HG03575 (cell line): ENCODE measurements around the gene G6PD.
A peak's percentile ranks its signal among the peaks of the same experiment; 100 is the strongest.
"Not testable (repeated sequence)": the region's sequence is repeated elsewhere in the genome, so short reads cannot be mapped to it uniquely, and the experiment has no call there.

ENCODE experiments used
- ATAC-seq: cut with Tn5 transposase; IDR thresholded peaks from one replicate; pipeline ENCODE4 v1.9.1; 2021; ENCODE audit not compliant: unreplicated experiment, insufficient number of reproducible peaks, low FRiP score; ENCODE audit errors: extremely low read depth

Gene G6PD

GRCh38 chrX:154547245-154548027, 790 bp upstream of the G6PD start, which contains the start of gene IKBKG:
Gene IKBKG, plus strand, starts transcription at chrX:154547620. Its CDS starts 4,383 bp downstream, at chrX:154552003.
- peak; percentile 48 for ATAC-seq

GRCh38 chrX:154545673-154546274, 872 bp downstream of the G6PD start:
- no peak for ATAC-seq

DNA sequence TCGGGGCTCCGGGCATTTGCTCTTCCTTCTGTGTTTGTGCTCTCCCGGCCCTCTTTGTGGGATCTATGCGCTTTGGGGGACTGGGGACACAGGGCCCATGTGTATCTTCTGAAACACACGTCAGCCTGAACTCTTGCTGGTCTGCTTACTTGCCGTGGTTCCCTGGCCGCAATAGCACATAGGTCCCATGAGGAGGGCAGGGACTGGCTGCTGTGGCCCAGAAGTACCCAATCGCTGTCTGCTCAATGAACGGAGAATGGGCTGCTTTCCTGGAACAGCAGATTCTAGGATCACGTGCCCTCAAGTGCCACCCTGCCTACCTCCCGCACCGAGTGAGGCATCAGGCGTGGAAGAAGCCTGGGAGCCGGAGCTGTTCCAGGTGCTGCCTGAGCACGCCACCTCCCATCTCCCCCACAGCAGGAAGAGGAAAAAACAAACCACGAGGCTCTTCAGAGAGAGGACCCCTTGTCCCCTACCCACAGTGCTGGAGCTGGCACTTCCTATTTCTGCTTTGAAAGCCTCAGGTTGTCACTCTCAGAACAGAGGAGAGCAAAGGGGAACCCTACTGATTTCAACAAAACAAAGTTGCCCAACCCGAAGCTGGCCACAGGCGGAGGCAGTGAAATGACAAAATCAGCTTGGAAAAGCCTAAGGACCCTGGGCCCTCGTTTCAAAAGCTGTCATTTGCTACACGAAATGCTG, 3.8 kb downstream of the G6PD start:
- ATAC-seq = no peak

- ATAC-seq = no peak
Observed at GRCh38 chrX:154541896-154542722, 4.5 kb downstream of the G6PD start.

- ATAC-seq = no peak
Observed at GRCh38 chrX:154541589-154541895, 5.1 kb downstream of the G6PD start.

DNA sequence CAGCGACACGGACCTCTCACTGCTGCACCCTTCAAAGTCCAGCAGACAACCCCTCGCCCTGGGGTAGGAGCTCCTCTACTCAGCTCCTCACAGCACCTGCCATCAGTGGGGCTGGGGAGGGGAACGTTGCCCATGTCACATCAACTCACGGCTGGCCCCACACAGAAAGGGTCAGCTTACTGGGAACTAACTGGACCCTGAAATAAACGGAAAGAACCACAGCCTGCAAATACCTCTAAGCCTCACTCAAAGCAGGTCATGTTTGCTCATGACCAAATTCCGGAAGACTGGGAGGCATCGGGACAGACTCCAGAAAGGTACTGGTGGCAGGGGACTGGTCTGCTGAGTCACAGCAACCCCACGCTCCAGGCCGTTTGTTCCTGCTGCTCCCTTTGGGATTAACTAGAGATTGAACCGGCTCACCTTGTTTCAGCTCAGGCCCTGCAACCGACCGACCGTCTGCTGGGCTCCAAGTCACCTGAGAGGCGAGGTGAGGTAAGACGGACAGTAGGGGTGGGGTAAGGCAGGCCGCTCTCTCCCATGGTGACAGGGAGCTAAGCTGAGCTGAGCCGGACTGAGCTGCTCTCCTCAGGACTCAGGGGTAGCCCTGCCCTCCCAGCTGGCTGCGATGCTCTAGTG, 5.6 kb downstream of the G6PD start:
- ATAC-seq = no peak

GRCh38 chrX:154540365-154540764, 6.3 kb downstream of the G6PD start:
- not testable (repeated sequence) for ATAC-seq

- ATAC-seq = no peak
Observed at GRCh38 chrX:154539077-154539476, 7.6 kb downstream of the G6PD start.

- ATAC-seq = no peak
Observed at GRCh38 chrX:154535892-154536291, 10.8 kb downstream of the G6PD start.

DNA sequence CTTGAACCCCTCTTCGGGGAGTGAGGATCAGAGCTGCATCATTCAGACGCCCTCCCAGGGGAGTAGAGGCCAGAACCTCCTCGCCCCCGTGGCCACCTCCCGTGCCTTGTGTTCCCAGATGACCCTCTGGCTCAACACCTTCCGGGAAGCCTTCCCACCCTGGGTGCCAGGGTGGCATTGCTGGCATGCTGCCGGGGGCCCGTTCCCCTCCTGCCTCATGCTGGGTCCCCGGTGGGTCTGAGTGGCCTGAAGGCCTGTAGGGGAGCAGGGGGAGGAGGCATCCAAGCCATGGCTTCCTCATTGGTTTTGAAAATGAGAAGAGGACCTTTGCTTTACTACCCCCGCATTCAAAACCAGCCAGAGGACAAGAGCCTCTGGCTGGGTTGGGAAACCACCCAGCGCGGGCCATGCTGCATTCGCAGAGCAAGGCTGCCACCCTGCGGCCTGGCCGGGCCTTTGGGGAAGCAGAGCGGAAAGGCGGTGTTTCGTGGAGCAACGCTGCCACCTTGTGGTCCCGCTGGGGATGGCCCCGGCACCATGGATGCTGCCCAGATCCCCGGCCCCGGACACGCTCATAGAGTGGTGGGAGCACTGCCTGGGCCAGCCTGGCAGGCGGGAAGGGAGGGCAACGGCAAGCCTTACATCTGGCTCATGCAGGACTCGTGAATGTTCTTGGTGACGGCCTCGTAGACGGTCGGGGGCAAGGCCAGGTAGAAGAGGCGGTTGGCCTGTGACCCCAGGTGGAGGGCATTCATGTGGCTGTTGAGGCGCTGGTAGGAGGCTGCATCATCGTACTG, 11.9 kb downstream of the G6PD start:
- ATAC-seq = peak; percentile 83

DNA sequence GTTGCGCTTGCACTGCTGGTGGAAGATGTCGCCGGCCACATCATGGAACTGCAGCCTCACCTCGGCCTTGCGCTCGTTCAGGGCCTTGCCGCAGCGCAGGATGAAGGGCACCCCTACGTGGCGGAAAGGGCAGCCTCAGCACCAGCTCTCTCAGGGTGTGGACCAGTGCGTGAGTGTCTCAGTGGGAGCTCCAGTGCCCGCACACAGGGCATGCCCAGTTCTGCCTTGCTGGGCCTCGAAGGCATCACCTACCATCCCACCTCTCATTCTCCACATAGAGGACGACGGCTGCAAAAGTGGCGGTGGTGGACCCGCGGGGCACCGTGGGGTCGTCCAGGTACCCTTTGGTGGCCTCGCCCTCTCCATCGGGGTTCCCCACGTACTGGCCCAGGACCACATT, 14.0 kb downstream of the G6PD start:
- ATAC-seq = no peak

DNA sequence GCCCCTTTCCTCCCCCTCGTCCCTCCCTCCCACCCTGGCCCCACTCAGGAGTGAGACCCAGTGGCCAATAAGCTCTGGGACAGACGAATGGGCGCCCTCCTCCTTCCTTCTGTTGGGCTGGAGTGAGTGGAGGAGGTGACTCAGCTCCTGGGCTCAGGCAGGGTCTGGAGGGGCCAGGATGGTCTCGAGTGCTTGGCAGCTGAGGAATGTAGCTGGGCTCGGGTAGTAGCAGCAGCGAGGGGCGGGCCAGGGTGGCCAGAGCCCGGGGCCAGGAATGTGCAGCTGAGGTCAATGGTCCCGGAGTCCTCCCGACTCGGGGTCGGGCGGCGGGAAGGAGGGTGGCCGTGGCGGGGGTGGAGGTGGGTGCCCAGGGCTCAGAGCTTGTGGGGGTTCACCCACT, 15.0 kb downstream of the G6PD start:
- ATAC-seq = no peak

DNA sequence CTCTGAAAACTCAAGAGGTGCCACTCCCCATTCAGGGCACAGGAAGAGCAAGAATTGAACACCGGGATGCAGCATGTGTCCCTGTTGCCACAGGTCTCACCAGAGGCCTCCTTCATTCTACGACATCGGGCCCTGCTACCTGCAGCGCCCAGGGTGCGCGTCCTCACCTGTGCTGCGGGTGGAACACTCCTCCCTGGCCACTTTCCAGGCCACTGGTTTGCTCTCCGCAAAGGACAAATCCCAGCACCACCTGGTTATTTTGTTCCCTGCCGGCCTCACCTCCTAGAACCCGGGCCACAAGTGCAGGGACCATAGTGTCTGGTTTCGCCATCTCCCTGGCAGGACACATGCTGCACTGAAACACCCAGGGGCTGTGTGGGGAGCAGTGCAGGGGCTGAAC, 16.4 kb downstream of the G6PD start:
- no peak for ATAC-seq

GRCh38 chrX:154529206-154529612, 17.4 kb downstream of the G6PD start:
- ATAC-seq = no peak

DNA sequence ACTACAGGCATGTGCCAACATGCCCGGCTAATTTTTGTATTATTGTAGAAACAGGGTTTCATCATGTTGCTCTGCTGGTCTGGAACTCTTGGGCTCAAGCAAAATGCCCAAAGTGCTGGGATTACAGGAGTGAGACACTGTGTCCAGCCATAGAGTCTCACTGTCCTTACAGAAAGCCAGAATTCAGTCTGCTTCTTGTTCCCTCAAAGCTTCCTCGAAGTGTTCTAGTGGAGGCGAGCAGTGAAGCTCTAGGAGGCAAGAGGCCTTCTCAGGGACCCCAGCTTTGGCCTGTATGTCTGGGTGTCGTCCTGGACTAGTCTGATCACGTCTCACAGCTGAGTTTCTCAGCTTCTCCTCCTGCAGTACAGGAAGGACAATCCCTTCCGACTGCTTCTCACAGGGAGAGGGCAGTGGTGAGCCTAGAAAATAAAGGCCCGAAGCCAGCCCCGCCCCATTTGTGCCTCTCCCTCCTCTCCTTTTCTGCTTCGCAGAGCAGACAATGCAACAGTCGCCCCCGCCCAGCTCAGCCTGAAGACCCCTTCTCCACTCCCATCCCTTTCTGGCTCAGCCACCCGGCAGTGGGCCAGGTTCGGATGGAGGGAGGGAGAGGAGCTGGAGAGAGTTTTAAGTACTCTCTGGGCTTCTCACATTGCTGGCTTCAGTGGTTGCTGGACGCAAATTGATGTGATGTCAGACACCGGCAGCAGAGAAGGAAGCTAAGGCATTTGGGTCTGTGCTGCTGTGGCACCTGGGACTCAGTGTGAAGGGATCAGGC, 19.6 kb downstream of the G6PD start:
- ATAC-seq = no peak

- no peak for ATAC-seq
Observed at GRCh38 chrX:154525606-154526490, 20.8 kb downstream of the G6PD start.

DNA sequence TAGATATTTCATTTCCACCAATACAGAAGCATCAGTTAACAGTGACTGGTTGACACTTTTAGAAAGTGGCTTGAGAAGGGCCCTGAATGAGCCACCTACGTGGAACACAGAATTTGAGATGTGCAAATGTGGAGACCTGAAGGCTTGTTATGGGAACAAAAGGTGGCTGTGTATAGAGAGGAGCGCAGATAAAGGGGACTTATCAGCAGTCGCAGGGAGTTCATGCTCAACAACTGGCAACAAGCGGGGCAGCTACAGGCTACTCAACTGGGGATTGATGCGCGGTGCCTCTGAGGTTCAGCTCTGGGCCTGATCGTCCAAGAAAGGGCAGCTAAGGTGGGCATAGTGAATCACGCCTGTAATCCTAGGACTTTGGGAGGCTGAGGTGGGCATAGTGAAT, 27.3 kb downstream of the G6PD start:
- no peak for ATAC-seq
